Effector CD4-positive, alpha-beta T cell (primary cell): ENCODE data around the gene GRIK3.
"Not testable (repeated sequence)": the region's sequence is repeated elsewhere in the genome, so short reads cannot be mapped to it uniquely, and the experiment has no call there.

Source experiments
- DNase-seq: peaks from one replicate; pipeline ENCODE4 v3.0.0-alpha.2; 2020

Gene GRIK3

GRCh38 chr1:36937371-36937770 is 96.9 kb downstream of the GRIK3 start:
- no peak for DNase-seq

- no peak for DNase-seq
Measured at GRCh38 chr1:36934061-36934460, 100.3 kb downstream of the GRIK3 start.

- no peak for DNase-seq
Measured at GRCh38 chr1:36927826-36928225, 106.5 kb downstream of the GRIK3 start.

DNA sequence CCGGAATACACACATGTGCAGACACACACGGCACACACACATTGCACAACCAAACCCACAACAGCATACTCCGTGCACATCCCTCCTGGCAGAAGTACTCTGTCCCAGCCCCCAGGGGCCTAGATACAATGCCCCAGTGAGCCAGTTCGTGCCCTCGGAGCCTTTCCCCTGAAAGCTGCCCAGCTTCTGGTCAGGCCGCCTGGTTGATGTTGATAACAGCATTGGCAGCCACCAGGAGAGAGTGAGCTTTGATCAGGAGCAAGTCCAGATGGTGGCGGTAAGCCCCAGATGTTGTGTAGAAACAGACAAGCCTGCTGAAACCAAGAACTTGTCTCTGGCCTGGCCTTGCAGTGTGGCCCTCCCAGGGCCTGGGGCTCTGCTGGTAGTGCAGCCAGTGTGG is 109.1 kb downstream of the GRIK3 start:
- no peak for DNase-seq

- DNase-seq = no peak
Measured at GRCh38 chr1:36924282-36924811, 110.0 kb downstream of the GRIK3 start.

DNA sequence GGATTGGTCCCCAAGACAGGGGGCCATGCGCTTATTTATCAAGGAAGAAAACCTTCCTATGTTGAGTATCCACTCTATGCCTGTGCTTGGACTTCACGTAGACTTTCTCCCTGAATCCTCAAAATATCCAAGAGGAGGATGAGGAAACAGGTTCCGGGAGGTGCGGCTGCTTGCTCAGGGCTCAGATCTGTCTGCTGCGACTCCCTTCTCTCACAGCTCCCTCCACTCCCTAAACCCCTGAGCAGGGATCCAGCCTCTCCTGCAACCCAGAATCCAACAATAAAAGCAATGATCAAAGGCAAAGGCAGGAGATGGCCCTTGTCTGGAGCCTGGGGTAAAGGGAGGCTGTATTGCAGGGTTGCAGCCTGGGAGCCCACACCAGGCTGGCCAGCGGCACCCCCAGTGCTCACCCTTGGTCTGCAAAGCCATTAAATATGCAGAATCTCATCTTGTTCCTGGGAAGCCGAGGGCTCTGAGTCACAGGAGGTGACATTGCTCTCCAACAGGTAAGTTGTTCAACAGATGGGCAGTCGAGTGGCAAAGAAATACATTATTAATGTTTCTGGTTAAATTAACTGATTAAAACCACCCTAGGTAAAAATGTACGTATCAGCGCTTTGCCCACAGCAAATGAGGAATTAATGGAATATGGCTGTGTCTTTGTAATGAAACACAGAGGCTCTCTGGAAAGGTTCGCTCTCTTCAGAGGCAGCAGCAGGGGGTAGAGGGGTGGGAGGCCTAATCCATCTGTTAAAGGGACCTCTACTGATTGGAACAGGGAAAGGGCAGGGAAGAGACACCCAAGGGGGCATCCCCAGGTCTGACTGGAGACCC is 111.5 kb downstream of the GRIK3 start:
- DNase-seq = no peak

- no peak for DNase-seq
Measured at GRCh38 chr1:36922071-36922470, 112.2 kb downstream of the GRIK3 start.

DNA sequence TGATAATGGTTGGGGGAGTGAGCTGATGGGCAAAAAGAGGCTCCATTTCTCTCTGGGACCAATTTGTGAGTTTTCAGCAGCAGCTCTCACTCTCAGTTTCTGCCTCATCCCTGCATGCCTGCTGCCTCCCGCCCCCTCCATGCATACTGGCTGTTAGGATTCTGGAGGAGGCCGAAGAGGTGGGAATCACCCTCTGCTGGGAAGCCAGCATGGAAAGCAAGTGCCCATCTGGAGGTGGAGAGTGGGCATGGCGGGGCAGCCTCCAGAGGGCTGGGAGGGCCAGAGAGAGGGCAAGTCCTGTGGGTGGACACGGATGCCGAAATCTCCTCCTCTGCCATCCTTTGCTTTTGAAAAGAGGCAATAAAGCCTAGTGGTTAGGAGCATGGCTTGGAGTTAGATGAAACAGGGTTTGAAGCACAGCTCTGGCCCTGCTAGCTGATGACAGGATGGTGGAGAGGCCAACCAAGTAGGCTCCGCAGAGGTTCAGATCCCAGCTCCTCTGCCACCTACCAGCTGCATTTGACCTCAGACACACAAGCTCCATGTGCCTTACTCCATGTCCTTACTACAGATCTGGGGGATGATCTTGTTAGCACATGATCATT is 113.4 kb downstream of the GRIK3 start:
- DNase-seq = no peak

GRCh38 chr1:36920371-36920770 is 113.9 kb downstream of the GRIK3 start:
- no peak for DNase-seq

DNA sequence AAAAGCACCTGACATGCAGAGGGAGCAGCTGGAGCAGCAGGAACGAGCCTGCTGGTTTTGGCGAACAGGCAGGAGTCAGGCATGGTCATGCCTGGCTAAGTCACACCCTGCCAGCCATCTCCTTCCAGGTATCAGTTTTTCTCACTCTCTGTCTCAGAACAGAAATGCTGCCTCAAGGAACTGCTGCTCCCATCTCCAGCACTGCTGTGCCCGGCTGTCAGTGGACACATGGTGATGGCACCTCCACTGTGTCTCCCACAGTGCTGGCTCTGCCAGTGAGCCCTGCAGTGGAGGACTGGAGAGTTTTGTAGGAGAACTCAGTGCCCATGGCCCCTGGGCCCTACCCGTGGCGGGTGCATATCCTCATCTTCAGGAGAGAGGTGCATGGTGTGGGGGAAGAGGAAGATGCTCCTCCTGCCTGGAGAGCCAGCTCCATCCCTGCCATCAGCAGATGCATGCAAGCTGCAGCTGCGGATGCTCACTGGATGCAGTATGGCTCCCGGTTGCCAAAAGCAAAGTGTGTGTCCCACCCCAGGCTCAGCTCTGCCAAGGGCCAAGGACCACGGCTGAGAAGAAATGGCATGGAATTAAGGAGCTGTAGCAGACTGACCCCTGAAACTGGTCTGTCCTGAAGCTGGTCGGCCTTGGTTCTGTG is 114.7 kb downstream of the GRIK3 start:
- no peak for DNase-seq

GRCh38 chr1:36918604-36919003 is 115.7 kb downstream of the GRIK3 start:
- DNase-seq = no peak

GRCh38 chr1:36916542-36916941 is 117.8 kb downstream of the GRIK3 start:
- not testable (repeated sequence) for DNase-seq

DNA sequence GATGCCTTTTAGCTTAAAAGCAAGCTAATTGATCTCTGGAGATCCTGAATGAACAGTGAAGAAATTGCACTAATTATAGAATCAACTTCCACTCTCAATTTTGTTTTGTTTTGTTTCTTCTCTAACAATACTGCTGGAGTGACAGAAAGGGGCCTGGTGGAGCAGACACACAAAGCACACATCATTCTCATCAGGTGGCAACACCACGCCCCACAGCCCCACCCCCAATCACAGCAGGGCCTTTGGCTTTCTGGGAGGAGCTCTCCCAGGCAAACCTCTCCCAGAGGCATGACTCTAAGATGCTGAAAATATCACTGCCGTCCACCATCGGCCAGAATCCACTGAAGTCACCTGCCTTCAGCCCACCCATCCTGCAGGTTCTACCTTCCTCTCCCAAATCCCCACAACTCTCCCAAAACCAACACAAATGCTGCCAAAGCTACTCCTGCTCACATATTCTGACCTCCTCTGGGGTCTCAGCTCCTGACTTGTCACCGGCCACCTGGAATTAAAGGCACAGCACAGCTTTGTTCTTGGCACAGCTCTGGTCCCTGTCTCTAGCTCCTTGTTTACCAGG is 120.7 kb downstream of the GRIK3 start:
- DNase-seq = no peak

- DNase-seq = no peak
Measured at GRCh38 chr1:36913016-36913415, 121.3 kb downstream of the GRIK3 start.

DNA sequence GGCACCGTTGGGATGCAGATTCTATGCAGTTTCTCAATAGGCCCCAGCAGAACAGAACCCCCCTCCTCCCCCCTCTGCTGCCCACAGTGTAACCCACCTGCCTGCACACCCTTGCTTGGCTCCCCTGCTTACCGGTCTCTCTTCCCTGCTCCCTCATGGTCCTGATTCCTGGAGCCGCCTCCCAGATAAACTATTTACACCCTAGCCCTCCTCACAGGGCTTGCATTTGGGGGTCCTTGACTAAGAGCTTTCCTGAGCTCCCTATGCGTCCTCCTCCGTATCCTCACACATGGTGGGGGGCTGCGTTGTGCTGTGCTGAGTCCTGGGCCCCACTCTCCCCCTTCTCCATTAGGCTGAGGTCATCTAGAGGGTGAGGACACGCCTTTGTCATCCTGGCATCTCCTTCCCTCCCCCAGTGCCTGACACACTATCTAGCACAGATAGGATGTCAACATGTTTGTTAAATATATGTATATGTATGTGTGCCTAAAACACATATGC is 121.9 kb downstream of the GRIK3 start:
- DNase-seq = no peak

DNA sequence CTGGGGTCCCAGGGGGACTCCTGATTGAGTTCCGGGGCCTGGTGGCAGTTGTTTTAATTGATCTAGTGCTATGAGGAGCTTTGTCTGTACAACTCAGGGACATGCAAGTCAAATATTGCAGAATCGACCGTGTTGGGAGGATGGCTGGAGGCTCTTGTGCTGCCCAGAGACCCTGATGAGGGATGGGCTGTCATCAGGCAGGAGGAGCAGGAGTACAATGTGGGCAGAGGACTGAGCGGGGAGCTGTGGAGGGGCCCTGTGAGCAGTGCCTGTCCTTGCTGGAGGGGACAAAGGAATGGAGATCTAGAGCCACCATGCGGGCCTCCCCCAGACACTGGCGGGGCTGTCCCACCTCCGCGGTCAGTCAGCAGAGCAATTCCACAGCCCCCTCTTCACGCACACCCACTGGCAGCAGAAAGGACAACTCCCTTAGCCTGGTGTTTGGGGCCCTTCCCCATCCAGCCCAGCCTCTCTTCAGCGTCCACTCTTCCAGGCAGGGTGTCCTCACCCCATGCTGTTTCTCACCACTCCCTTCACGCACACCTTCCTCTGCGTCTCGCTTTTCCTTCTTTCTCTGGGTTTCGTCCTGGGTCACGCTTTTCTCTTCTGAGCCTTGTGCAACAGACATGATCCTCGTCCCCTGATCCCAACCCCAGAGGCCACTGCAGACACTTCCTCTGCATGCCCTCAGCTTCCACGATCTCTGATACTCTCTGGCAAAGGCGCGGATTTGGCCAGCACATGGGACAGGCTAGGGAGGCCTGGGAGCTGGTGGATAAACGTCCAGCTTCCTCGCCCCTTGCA is 122.6 kb downstream of the GRIK3 start:
- DNase-seq = no peak

GRCh38 chr1:36910886-36911540 is 123.3 kb downstream of the GRIK3 start:
- DNase-seq = no peak

GRCh38 chr1:36909946-36910725 is 124.2 kb downstream of the GRIK3 start:
- no peak for DNase-seq

DNA sequence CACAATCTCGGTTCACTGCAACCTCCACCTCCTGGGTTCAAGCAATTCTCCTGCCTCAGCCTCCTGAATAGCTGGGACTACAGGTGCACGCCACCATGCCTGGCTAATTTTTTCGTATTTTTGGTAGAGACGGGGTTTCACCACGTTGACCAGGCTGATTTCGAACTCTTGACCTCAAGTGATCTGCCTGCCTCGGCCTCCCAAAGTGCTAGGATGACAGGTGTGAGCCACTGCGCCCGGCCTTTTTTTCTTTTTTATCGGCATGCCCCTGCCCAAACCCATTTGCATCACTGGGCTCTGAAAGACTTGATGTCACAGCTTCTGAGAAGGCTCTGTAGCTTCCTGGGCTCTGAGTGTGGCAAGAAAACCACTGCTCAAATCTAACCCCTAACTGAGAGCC is 125.0 kb downstream of the GRIK3 start:
- DNase-seq = not testable (repeated sequence)

- DNase-seq = no peak
Measured at GRCh38 chr1:36908096-36908495, 126.2 kb downstream of the GRIK3 start.

GRCh38 chr1:36906555-36906954 is 127.8 kb downstream of the GRIK3 start:
- DNase-seq = no peak
